ENCODE results near the gene ATXN2.

- TF ChIP-seq CTCF (IDR thresholded peaks at IDR 0.05 in 4 of 5, conservative IDR thresholded peaks at IDR 0.05 in 1 of 5) = no peak
- TF ChIP-seq POLR2A (IDR thresholded peaks at IDR 0.05) = no peak
These were observed 25.6 kb downstream of the ATXN2 start for GRCh38 chr12:111573476-111573875.
